ENCODE results near the gene MMP21. TPM values are rescaled to one million over a fixed set of nuclear protein-coding genes. Genes with fewer than 3 reads are reported as not detected.

MMP21 gene
- polyA plus RNA-seq, 6 donors from 2014 or later, result not detected

- no peaks in the 10 kb centered on the region for H3K9me3 Mint-ChIP-seq
- ATAC-seq (ENCODE audit: low read depth in 2 of 2) (no peak), DNase-seq (no peak)
- peaks cover 0 to 29% of the 10 kb centered on the region in 2 donors for H3K36me3 Mint-ChIP-seq
- H3K27ac Mint-ChIP-seq, result peak overlapping the region in 1 of 6 donors; percentile 45
- H3K4me1 Mint-ChIP-seq, result no peaks in the 10 kb centered on the region
- H3K27me3 Mint-ChIP-seq, result no peaks in the 10 kb centered on the region
- H3K4me3 Mint-ChIP-seq, result no peak overlapping the region
Measured at GRCh38 chr10:125768219-125768855, 7.3 kb downstream of the MMP21 start.

GRCh38 chr10:125766511-125766910 lies 9.1 kb downstream of the MMP21 start:
- ATAC-seq (ENCODE audit: low read depth in 2 of 2), result no peak
- H3K36me3 Mint-ChIP-seq, result peaks cover 4 to 29% of the 10 kb centered on the region in 2 donors
- no peak overlapping the region for H3K4me3 Mint-ChIP-seq
- DNase-seq, result no peak
- H3K27me3 Mint-ChIP-seq, result no peaks in the 10 kb centered on the region
- no peaks in the 10 kb centered on the region for H3K4me1 Mint-ChIP-seq
- H3K27ac Mint-ChIP-seq, result no peak overlapping the region
- H3K9me3 Mint-ChIP-seq, result no peaks in the 10 kb centered on the region

GRCh38 chr10:125765835-125766234 lies 9.8 kb downstream of the MMP21 start:
- DNase-seq, result no peak
- no peak overlapping the region for H3K4me3 Mint-ChIP-seq
- H3K4me1 Mint-ChIP-seq, result no peaks in the 10 kb centered on the region
- no peaks in the 10 kb centered on the region for H3K9me3 Mint-ChIP-seq
- H3K36me3 Mint-ChIP-seq, result peaks cover 9 to 29% of the 10 kb centered on the region in 2 donors
- no peak for ATAC-seq (ENCODE audit: low read depth in 2 of 2)
- peak overlapping the region in 1 of 6 donors; percentile 14 for H3K27ac Mint-ChIP-seq
- no peaks in the 10 kb centered on the region for H3K27me3 Mint-ChIP-seq

- Mint-ChIP-seq H3K4me1 (no peaks in the 10 kb centered on the region), H3K9me3 (no peaks in the 10 kb centered on the region), H3K27me3 (no peaks in the 10 kb centered on the region), H3K4me3 (no peak overlapping the region), H3K27ac (peak overlapping the region in 1 of 6 donors; percentile 67), H3K36me3 (peaks cover 22 to 33% of the 10 kb centered on the region in 2 donors)
- DNase-seq, result no peak
- no peak for ATAC-seq (ENCODE audit: low read depth in 2 of 2)
Measured at GRCh38 chr10:125762692-125763648, 12.7 kb downstream of the MMP21 start.

- Mint-ChIP-seq H3K9me3 (no peaks in the 10 kb centered on the region), H3K27me3 (no peaks in the 10 kb centered on the region), H3K4me3 (no peak overlapping the region), H3K36me3 (peaks cover 32 to 33% of the 10 kb centered on the region in 2 donors), H3K27ac (no peak overlapping the region), H3K4me1 (no peaks in the 10 kb centered on the region)
- ATAC-seq (ENCODE audit: low read depth in 2 of 2) (no peak), DNase-seq (no peak)
Measured at GRCh38 chr10:125761961-125762360, 13.7 kb downstream of the MMP21 start.

GRCh38 chr10:125757742-125758141 lies 17.9 kb downstream of the MMP21 start:
- Mint-ChIP-seq H3K36me3 (peaks cover 22 to 47% of the 10 kb centered on the region in 2 donors), H3K27me3 (no peaks in the 10 kb centered on the region), H3K4me1 (peaks cover 0 to 11% (median 1%) of the 10 kb centered on the region in 3 donors), H3K27ac (peak overlapping the region in 2 of 6 donors; percentile 22 to 91), H3K4me3 (no peak overlapping the region), H3K9me3 (no peaks in the 10 kb centered on the region)
- ATAC-seq (ENCODE audit: low read depth in 2 of 2), result no peak
- no peak for DNase-seq

- no peaks in the 10 kb centered on the region for H3K27me3 Mint-ChIP-seq
- no peak overlapping the region for H3K4me3 Mint-ChIP-seq
- H3K4me1 Mint-ChIP-seq, result peaks cover 0 to 11% (median 2%) of the 10 kb centered on the region in 3 donors
- no peaks in the 10 kb centered on the region for H3K9me3 Mint-ChIP-seq
- ATAC-seq (ENCODE audit: low read depth in 2 of 2), result no peak
- H3K36me3 Mint-ChIP-seq, result peaks cover 26 to 47% of the 10 kb centered on the region in 2 donors
- H3K27ac Mint-ChIP-seq, result no peak overlapping the region
- DNase-seq, result no peak
Measured at GRCh38 chr10:125756853-125757487, 18.7 kb downstream of the MMP21 start.

GRCh38 chr10:125756196-125756595 lies 19.4 kb downstream of the MMP21 start:
- ATAC-seq (ENCODE audit: low read depth in 2 of 2), result no peak
- Mint-ChIP-seq H3K4me1 (peaks cover 0 to 11% (median 2%) of the 10 kb centered on the region in 3 donors), H3K27me3 (no peaks in the 10 kb centered on the region), H3K4me3 (no peak overlapping the region), H3K36me3 (peaks cover 26 to 39% of the 10 kb centered on the region in 2 donors), H3K27ac (no peak overlapping the region), H3K9me3 (no peaks in the 10 kb centered on the region)
- DNase-seq, result no peak

- Mint-ChIP-seq H3K9me3 (no peaks in the 10 kb centered on the region), H3K4me1 (peaks cover 0 to 7% (median 0%) of the 10 kb centered on the region in 3 donors), H3K36me3 (peaks cover 35 to 50% of the 10 kb centered on the region in 2 donors), H3K27me3 (no peaks in the 10 kb centered on the region), H3K27ac (peak overlapping the region in 2 of 6 donors; percentile 14 to 56), H3K4me3 (no peak overlapping the region)
- DNase-seq (no peak), ATAC-seq (ENCODE audit: low read depth in 2 of 2) (no peak)
Measured at GRCh38 chr10:125747417-125747816, 28.2 kb downstream of the MMP21 start.

- Mint-ChIP-seq H3K4me1 (peaks cover 0 to 7% (median 0%) of the 10 kb centered on the region in 3 donors), H3K27ac (no peak overlapping the region), H3K36me3 (peaks cover 56 to 63% of the 10 kb centered on the region in 2 donors), H3K9me3 (no peaks in the 10 kb centered on the region), H3K27me3 (no peaks in the 10 kb centered on the region), H3K4me3 (no peak overlapping the region)
- no peak for DNase-seq
- ATAC-seq (ENCODE audit: low read depth in 2 of 2), result no peak
Measured at GRCh38 chr10:125744909-125745308, 30.7 kb downstream of the MMP21 start.

GRCh38 chr10:125742465-125742864 lies 33.2 kb downstream of the MMP21 start:
- no peaks in the 10 kb centered on the region for H3K9me3 Mint-ChIP-seq
- ATAC-seq (ENCODE audit: low read depth in 2 of 2), result no peak

GRCh38 chr10:125739994-125740679 lies 35.5 kb downstream of the MMP21 start:
- no peak overlapping the region for H3K27ac Mint-ChIP-seq
- H3K36me3 Mint-ChIP-seq, result peaks cover 64 to 66% of the 10 kb centered on the region in 2 donors
- H3K4me3 Mint-ChIP-seq, result no peak overlapping the region
- DNase-seq (no peak), ATAC-seq (ENCODE audit: low read depth in 2 of 2) (no peak)
- H3K9me3 Mint-ChIP-seq, result no peaks in the 10 kb centered on the region
- H3K27me3 Mint-ChIP-seq, result no peaks in the 10 kb centered on the region
- H3K4me1 Mint-ChIP-seq, result peaks cover 0 to 7% (median 0%) of the 10 kb centered on the region in 3 donors

More at GRCh38 chr10:125742465-125742864, 33.2 kb downstream of the MMP21 start:
- Mint-ChIP-seq H3K27me3 (no peaks in the 10 kb centered on the region), H3K4me1 (peaks cover 0 to 7% (median 0%) of the 10 kb centered on the region in 3 donors), H3K4me3 (no peak overlapping the region), H3K27ac (peak overlapping the region in 1 of 6 donors; percentile 13), H3K36me3 (peaks cover 66% of the 10 kb centered on the region in 2 donors)
- no peak for DNase-seq

- no peak overlapping the region for H3K4me3 Mint-ChIP-seq
- H3K36me3 Mint-ChIP-seq, result peaks cover 48% of the 10 kb centered on the region in 2 donors
- DNase-seq, result no peak
- no peak for ATAC-seq (ENCODE audit: low read depth in 2 of 2)
- no peaks in the 10 kb centered on the region for H3K27me3 Mint-ChIP-seq
- no peaks in the 10 kb centered on the region for H3K9me3 Mint-ChIP-seq
- H3K4me1 Mint-ChIP-seq, result no peaks in the 10 kb centered on the region
- H3K27ac Mint-ChIP-seq, result no peak overlapping the region
Measured at GRCh38 chr10:125738206-125738605, 37.4 kb downstream of the MMP21 start.
